Fibroblast of lung (primary cell): ENCODE measurements around the gene SYS1. TPM values are rescaled to one million over a fixed set of nuclear protein-coding genes. Genes with fewer than 3 reads are reported as not detected.

ENCODE experiments used
- DNase-seq, 2 donors: peaks; one replicate each; pipeline versions ENCODE4 v3.0.0 to v3.0.0-alpha.2; 2010; ENCODE audit warnings: low read depth in 2 of 2
- H2AFZ ChIP-seq: 2 replicates; pipeline ENCODE4 v1.5.1; 2012; ENCODE audit warnings: low read length, control low read depth, inconsistent platforms
- H3K27ac ChIP-seq: 2 replicates; pipeline ENCODE4 v1.5.1; 2011; ENCODE audit warnings: low read length, control low read depth; ENCODE audit not compliant: insufficient read depth
- H3K27me3 ChIP-seq: 2 replicates; pipeline ENCODE4 v1.5.1; 2011; ENCODE audit warnings: mild to moderate bottlenecking, low read length; ENCODE audit not compliant: control insufficient read depth, insufficient read depth
- H3K36me3 ChIP-seq: 2 replicates; pipeline ENCODE4 v1.5.1; 2011; ENCODE audit warnings: low read length; ENCODE audit not compliant: control insufficient read depth, insufficient read depth
- H3K4me1 ChIP-seq: 2 replicates; pipeline ENCODE4 v1.5.1; 2011; ENCODE audit warnings: low read length; ENCODE audit not compliant: control insufficient read depth, insufficient read depth; ENCODE audit errors: extremely low read depth
- H3K4me2 ChIP-seq: 2 replicates; pipeline ENCODE4 v1.5.1; 2011; ENCODE audit warnings: low read length, control low read depth; ENCODE audit not compliant: insufficient read depth; ENCODE audit errors: extremely low read depth
- H3K4me3 ChIP-seq, 4 experiments: fragments of 200-600 bp in 1 of 4; sonication (generic) in 1 of 4; replicated peaks in 1 of 4; 2 replicates each; pipeline ENCODE4 v1.5.1; 2011 to 2016; ENCODE audit warnings: low read length in 4 of 4, low read depth in 3 of 4, mild to moderate bottlenecking in 3 of 4, control low read depth in 2 of 4, inconsistent platforms in 1 of 4, mixed read lengths in 1 of 4; ENCODE audit not compliant: insufficient read depth in 1 of 4; ENCODE audit errors: control extremely low read depth in 1 of 4
- H3K79me2 ChIP-seq: 2 replicates; pipeline ENCODE4 v1.5.1; 2012; ENCODE audit warnings: mild to moderate bottlenecking, low read length, inconsistent platforms; ENCODE audit not compliant: control insufficient read depth, insufficient read depth
- H3K9ac ChIP-seq: 2 replicates; pipeline ENCODE4 v1.5.1; 2011; ENCODE audit warnings: mild to moderate bottlenecking, low read length, control low read depth; ENCODE audit not compliant: insufficient read depth
- H3K9me3 ChIP-seq: 2 replicates; pipeline ENCODE4 v1.5.1; 2012; ENCODE audit warnings: low read depth, low read length; ENCODE audit not compliant: control insufficient read depth, insufficient read depth
- H4K20me1 ChIP-seq: 2 replicates; pipeline ENCODE4 v1.5.1; 2011; ENCODE audit warnings: low read length; ENCODE audit not compliant: control insufficient read depth, insufficient read depth; ENCODE audit errors: extremely low read depth
- CTCF ChIP-seq, 2 donors: IDR thresholded peaks in 1 of 2; conservative IDR thresholded peaks in 1 of 2; 1 replicate in 1 of 2; 2 replicates in 1 of 2; pipeline ENCODE4 v1.5.1; 2011 to 2012; ENCODE audit warnings: low read length in 2 of 2, control low read depth in 1 of 2, inconsistent platforms in 1 of 2, low read depth in 1 of 2, mild to moderate bottlenecking in 1 of 2
- EZH2 ChIP-seq: IDR thresholded peaks from 2 replicates; pipeline ENCODE4 v1.5.1; 2012; ENCODE audit warnings: low read length, control low read depth, mild to moderate bottlenecking; ENCODE audit errors: missing control alignments
- polyA plus RNA-seq, 2 donors: library from polyadenylated mRNA; depleted of rRNA in 1 of 2; stranded (reverse) in 1 of 2; unstranded in 1 of 2; fragments of >200 nt; gene quantifications; 2 replicates each; pipeline ENCODE4 v1.2.1, GENCODE V29; 2011 to 2012; ENCODE audit warnings: missing spikeins in 1 of 2
- total RNA-seq: library from RNA; depleted of rRNA; stranded (reverse); fragments of >200 nt; gene quantifications from 2 replicates; pipeline ENCODE4 v1.2.1, GENCODE V29; 2014

SYS1 gene
- total and polyA plus RNA-seq, 2 donors (not counting 1 experiment from before 2014, with no cell fraction given) = 20.5 to 23.4 TPM

DNA sequence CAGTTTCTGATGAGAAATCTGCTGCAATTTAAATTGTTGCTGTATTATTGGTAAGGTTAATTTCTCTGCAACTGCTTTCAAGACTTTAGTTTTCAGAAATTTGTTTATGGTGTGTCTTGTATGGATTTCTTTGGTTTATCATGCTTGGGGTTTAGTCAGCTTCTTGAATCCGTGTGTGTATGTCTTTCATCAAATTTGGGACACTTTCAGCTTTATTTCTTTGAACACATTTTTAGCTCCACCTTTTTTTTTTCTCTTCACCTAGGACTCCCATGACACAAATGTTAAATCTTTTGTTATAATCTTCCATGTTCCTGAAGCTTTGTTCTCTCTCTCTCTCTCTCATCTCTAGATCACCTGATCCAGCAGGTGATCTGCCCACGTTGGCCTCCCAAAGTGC, 28.6 kb downstream of the SYS1 start:
- Histone ChIP-seq H3K9ac (no peak overlapping the region), H3K4me3 (no peak overlapping the region), H2AFZ (no peak overlapping the region), H3K79me2 (no peaks in the 10 kb centered on the region), H3K27ac (no peak overlapping the region), H3K4me2 (no peak overlapping the region), H3K9me3 (no peaks in the 10 kb centered on the region), H3K4me1 (no peaks in the 10 kb centered on the region), H4K20me1 (peaks cover 2% of the 10 kb centered on the region), H3K27me3 (no peaks in the 10 kb centered on the region), H3K36me3 (no peaks in the 10 kb centered on the region)
- TF ChIP-seq CTCF (conservative IDR thresholded peaks at IDR 0.05 in 1 of 2, IDR thresholded peaks at IDR 0.05 in 1 of 2; ENCODE audit: low read depth in 1 of 2, low read length in 2 of 2) = no peak
- no peak for TF ChIP-seq EZH2
- DNase-seq = no peak

DNA sequence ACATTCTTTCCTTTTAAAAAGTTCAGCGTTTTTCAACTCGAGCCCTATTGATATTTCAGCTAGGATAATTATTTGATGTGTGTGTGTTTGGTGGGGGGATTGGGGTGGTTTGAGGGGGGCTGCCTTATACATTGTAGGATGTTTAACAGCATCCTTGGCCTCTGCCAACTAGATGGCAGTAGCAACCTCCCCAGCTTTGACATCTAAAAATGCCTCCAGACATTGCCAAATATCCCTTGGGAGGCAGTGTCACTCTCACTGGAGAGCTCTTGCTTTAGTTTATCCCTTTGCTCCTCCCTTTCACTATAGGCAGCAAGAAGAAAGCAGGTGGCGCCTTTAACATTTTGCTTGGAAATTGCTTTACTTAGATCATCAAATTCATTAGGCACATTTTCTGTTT, 29.8 kb downstream of the SYS1 start:
- no peak overlapping the region for H3K4me2 ChIP-seq
- H3K9ac ChIP-seq = no peak overlapping the region
- H4K20me1 ChIP-seq = peaks cover 2% of the 10 kb centered on the region
- no peaks in the 10 kb centered on the region for H3K79me2 ChIP-seq
- TF ChIP-seq EZH2 = no peak
- no peak for TF ChIP-seq CTCF (conservative IDR thresholded peaks at IDR 0.05 in 1 of 2, IDR thresholded peaks at IDR 0.05 in 1 of 2; ENCODE audit: low read depth in 1 of 2, low read length in 2 of 2)
- H2AFZ ChIP-seq = no peak overlapping the region
- DNase-seq = no peak
- no peaks in the 10 kb centered on the region for H3K27me3 ChIP-seq
- H3K36me3 ChIP-seq = no peaks in the 10 kb centered on the region
- no peak overlapping the region for H3K4me3 ChIP-seq
- no peaks in the 10 kb centered on the region for H3K4me1 ChIP-seq
- H3K9me3 ChIP-seq = no peaks in the 10 kb centered on the region
- H3K27ac ChIP-seq = no peak overlapping the region

- DNase-seq = no peak
- Histone ChIP-seq H3K9ac (no peak overlapping the region), H2AFZ (no peak overlapping the region), H3K36me3 (no peaks in the 10 kb centered on the region), H3K27me3 (no peaks in the 10 kb centered on the region), H3K4me3 (no peak overlapping the region), H3K4me2 (no peak overlapping the region), H3K27ac (no peak overlapping the region), H3K9me3 (no peaks in the 10 kb centered on the region), H3K79me2 (no peaks in the 10 kb centered on the region), H4K20me1 (no peaks in the 10 kb centered on the region), H3K4me1 (no peaks in the 10 kb centered on the region)
- TF ChIP-seq CTCF (conservative IDR thresholded peaks at IDR 0.05 in 1 of 2, IDR thresholded peaks at IDR 0.05 in 1 of 2; ENCODE audit: low read depth in 1 of 2, low read length in 2 of 2) (no peak), EZH2 (no peak)
Observed at GRCh38 chr20:45394221-45395113, 31.5 kb downstream of the SYS1 start.
